ENCODE data around the gene SLC4A1AP. TPM values are rescaled to one million over a fixed set of nuclear protein-coding genes. Genes with fewer than 3 reads are reported as not detected.
A peak's percentile ranks its signal among the peaks of the same experiment; 100 is the strongest.

Gene SLC4A1AP
- polyA plus RNA-seq, 1 of the 3 experiments (the other 2 are of a cell fraction), result 9.4 TPM

- H3K9me3 ChIP-seq, result no peaks in the 10 kb centered on the region
- H3K27me3 ChIP-seq (ENCODE audit: insufficient read depth), result no peaks in the 10 kb centered on the region
- H3F3A ChIP-seq (replicated peaks; ENCODE audit: insufficient read depth), result peaks cover 21% of the 10 kb centered on the region
- CTCF ChIA-PET, result interaction anchor here (1.1 to 4.2 kb wide), 5 partner anchors 9 to 738 kb away, joined by 3 to 27 read pairs (median 10); no protein-coding TSS in a partner anchor
- H3K27ac ChIP-seq (ENCODE audit: low read depth in 2 of 2, low read length in 1 of 2), result no peak overlapping the region
- H4K20me1 ChIP-seq (ENCODE audit: insufficient read depth), result no peaks in the 10 kb centered on the region
- H3K79me2 ChIP-seq (ENCODE audit: insufficient read depth), result no peaks in the 10 kb centered on the region
- peaks cover 11 to 18% of the 10 kb centered on the region in 2 experiments; a peak in 3 of 4 replicates for H3K4me1 ChIP-seq (ENCODE audit: control insufficient read depth in 1 of 2, insufficient read depth in 2 of 2, low read depth in 1 of 2, low read length in 1 of 2)
- no peak for TF ChIP-seq NFIC (IDR thresholded peaks at IDR 0.05; ENCODE audit: borderline replicate concordance)
- WGBS (ENCODE audit: low lambda C conversion rate), result 91% methylated on average over 25 of the region's 25 CpGs
- H3K4me3 ChIP-seq (ENCODE audit: low read depth in 2 of 2, low read length in 1 of 2), result no peak overlapping the region
- H3K9me2 ChIP-seq, result no peaks in the 10 kb centered on the region
- H3K9ac ChIP-seq, result no peak overlapping the region
- no peak overlapping the region for H2AFZ ChIP-seq (ENCODE audit: low read depth)
- DNase-seq, result no peak
- no peaks in the 10 kb centered on the region for H3K36me3 ChIP-seq (replicated peaks in 1 of 2; ENCODE audit: control insufficient read depth in 1 of 2, insufficient read depth in 2 of 2, low read length in 1 of 2)
- POLR2A ChIA-PET, result no interaction called here
- H3K4me2 ChIP-seq, result no peak overlapping the region
Observed at GRCh38 chr2:27716301-27717069, 52.8 kb downstream of the SLC4A1AP start.

GRCh38 chr2:27717070-27717795 is 53.5 kb downstream of the SLC4A1AP start:
- Histone ChIP-seq H3K4me3 (ENCODE audit: low read depth in 2 of 2, low read length in 1 of 2) (no peak overlapping the region), H4K20me1 (ENCODE audit: insufficient read depth) (no peaks in the 10 kb centered on the region), H3K27ac (ENCODE audit: low read depth in 2 of 2, low read length in 1 of 2) (no peak overlapping the region), H3F3A (replicated peaks; ENCODE audit: insufficient read depth) (peaks cover 24% of the 10 kb centered on the region), H3K9ac (no peak overlapping the region), H3K36me3 (replicated peaks in 1 of 2; ENCODE audit: control insufficient read depth in 1 of 2, insufficient read depth in 2 of 2, low read length in 1 of 2) (no peaks in the 10 kb centered on the region), H3K4me2 (no peak overlapping the region), H3K27me3 (ENCODE audit: insufficient read depth) (no peaks in the 10 kb centered on the region), H3K79me2 (ENCODE audit: insufficient read depth) (no peaks in the 10 kb centered on the region), H2AFZ (ENCODE audit: low read depth) (no peak overlapping the region), H3K9me2 (no peaks in the 10 kb centered on the region), H3K4me1 (ENCODE audit: control insufficient read depth in 1 of 2, insufficient read depth in 2 of 2, low read depth in 1 of 2, low read length in 1 of 2) (peaks cover 11 to 24% of the 10 kb centered on the region in 2 experiments; a peak in 3 of 4 replicates), H3K9me3 (no peaks in the 10 kb centered on the region)
- TF ChIP-seq USF2 (IDR thresholded peaks at IDR 0.05; ENCODE audit: borderline replicate concordance, low read depth, low read length) (no peak), ELF1 (IDR thresholded peaks at IDR 0.05) (no peak), MXI1 (IDR thresholded peaks at IDR 0.05; ENCODE audit: low read depth, low read length) (peak; percentile 24; the same call in 1 of the 2 replicates), RXRA (IDR thresholded peaks at IDR 0.05; ENCODE audit: borderline replicate concordance, low read depth) (no peak), NRF1 (IDR thresholded peaks at IDR 0.05; ENCODE audit: low read depth, low read length) (no peak), TCF12 (IDR thresholded peaks at IDR 0.05) (no peak)
- ChIA-PET CTCF (interaction anchor here (0.8 to 4.2 kb wide), 7 partner anchors 10 to 737 kb away, joined by 3 to 27 read pairs (median 5); no protein-coding TSS in a partner anchor), POLR2A (no interaction called here)
- peak; percentile 65 for DNase-seq
- WGBS (ENCODE audit: low lambda C conversion rate), result 69% methylated on average over 9 of the region's 9 CpGs

- Histone ChIP-seq H2AFZ (ENCODE audit: low read depth) (0 out of 2 replicates have a peak overlapping the region, but pooled peaks have one; percentile 5), H3K27me3 (ENCODE audit: insufficient read depth) (no peaks in the 10 kb centered on the region), H3K9me3 (no peaks in the 10 kb centered on the region), H3K4me3 (ENCODE audit: low read depth in 2 of 2, low read length in 1 of 2) (no peak overlapping the region), H3K4me2 (peak overlapping the region; percentile 30), H3F3A (replicated peaks; ENCODE audit: insufficient read depth) (peaks cover 24% of the 10 kb centered on the region), H3K9me2 (no peaks in the 10 kb centered on the region), H3K27ac (ENCODE audit: low read depth in 2 of 2, low read length in 1 of 2) (peak overlapping the region in 1 of 2 experiments; percentile 58; a peak in 2 of 4 replicates), H3K79me2 (ENCODE audit: insufficient read depth) (no peaks in the 10 kb centered on the region), H3K36me3 (replicated peaks in 1 of 2; ENCODE audit: control insufficient read depth in 1 of 2, insufficient read depth in 2 of 2, low read length in 1 of 2) (no peaks in the 10 kb centered on the region), H3K9ac (no peak overlapping the region), H3K4me1 (ENCODE audit: control insufficient read depth in 1 of 2, insufficient read depth in 2 of 2, low read depth in 1 of 2, low read length in 1 of 2) (peaks cover 15 to 24% of the 10 kb centered on the region in 2 experiments; a peak in 3 of 4 replicates), H4K20me1 (ENCODE audit: insufficient read depth) (no peaks in the 10 kb centered on the region)
- ChIA-PET POLR2A (no interaction called here), CTCF (interaction anchor here (1.1 to 4.2 kb wide), 6 partner anchors 16 to 37 kb away, joined by 3 to 27 read pairs (median 3); no protein-coding TSS in a partner anchor)
- no peak for DNase-seq
- 9% methylated on average over 7 of the region's 7 CpGs for WGBS (ENCODE audit: low lambda C conversion rate)
- TF ChIP-seq USF1 (IDR thresholded peaks at IDR 0.05; ENCODE audit: borderline replicate concordance, low read depth), result 0 out of 2 replicates have a peak, but pooled peaks have one; percentile 24
- TF ChIP-seq CTCF (IDR thresholded peaks at IDR 0.05), result no peak
- 0 out of 2 replicates have a peak, but pooled peaks have one; percentile 15 for TF ChIP-seq TAF1 (IDR thresholded peaks at IDR 0.05; ENCODE audit: borderline replicate concordance, low read depth, low read length)
- TF ChIP-seq EP300 (IDR thresholded peaks at IDR 0.05; ENCODE audit: borderline replicate concordance in 1 of 2, low read depth in 1 of 2, low read length in 1 of 2), result peak in 1 of 2 experiments; percentile 93; a peak in 2 of 4 replicates
- no peak for TF ChIP-seq GATA2 (CRISPR knock-in tag; IDR thresholded peaks at IDR 0.05)
- peak; percentile 95 for TF ChIP-seq NFIC (IDR thresholded peaks at IDR 0.05; ENCODE audit: borderline replicate concordance)
Observed at GRCh38 chr2:27720004-27720551, 56.4 kb downstream of the SLC4A1AP start.

Data from SK-N-SH (cell line).